SIG-M5 (cell line): ENCODE data around the gene HAGHL.
"Not testable (repeated sequence)": the region's sequence is repeated elsewhere in the genome, so short reads cannot be mapped to it uniquely, and the experiment has no call there.

ENCODE experiments used
- DNase-seq: peaks from one replicate; lab custom pipeline; 2025; lab: John Stamatoyannopoulos, UW

Gene HAGHL

DNA sequence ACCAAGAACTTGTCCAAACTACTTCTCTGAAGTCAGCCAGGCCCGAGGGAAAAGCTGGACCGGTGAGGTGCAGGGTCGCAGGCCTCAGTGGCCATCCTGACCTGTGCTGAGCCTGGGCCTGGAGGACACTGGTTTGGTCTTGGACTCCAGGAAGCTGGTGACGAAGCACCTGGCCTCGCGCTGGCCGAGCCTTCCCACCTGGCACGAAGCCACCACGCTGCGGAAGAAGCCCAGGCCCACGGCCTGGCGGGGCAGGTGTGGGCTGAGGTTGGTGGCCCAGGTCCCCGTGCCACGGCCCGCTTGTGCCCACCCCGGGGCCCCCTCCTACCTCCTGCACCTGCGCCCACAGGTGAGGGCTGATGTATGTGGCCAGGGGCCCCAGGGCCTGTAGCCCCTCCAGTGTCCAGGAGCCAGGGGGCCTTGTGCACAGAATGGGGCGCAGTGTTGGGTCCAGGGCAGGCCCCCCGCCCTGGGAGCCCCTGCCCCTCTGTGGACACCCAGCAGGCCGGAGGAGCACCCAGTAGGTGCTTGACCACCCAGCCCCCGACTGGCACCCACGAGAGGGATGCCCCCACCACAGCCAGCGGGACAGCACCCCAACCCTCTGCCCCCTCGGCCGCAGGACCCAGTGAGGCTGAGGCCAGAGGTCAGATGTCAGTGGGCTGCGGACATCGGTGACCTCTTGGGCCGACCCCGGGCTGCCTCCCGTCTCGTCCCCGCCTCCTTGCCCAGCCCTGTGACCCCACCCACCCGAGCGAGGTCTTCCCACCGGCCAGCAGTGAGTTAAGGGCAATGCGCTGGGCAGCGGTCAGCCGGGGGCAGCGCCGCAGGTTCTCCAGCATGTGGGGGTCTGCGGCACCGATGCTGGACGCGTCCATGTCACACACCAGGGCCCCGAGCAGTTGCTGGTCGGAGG, 47.4 kb downstream of the HAGHL start:
- DNase-seq = no peak

DNA sequence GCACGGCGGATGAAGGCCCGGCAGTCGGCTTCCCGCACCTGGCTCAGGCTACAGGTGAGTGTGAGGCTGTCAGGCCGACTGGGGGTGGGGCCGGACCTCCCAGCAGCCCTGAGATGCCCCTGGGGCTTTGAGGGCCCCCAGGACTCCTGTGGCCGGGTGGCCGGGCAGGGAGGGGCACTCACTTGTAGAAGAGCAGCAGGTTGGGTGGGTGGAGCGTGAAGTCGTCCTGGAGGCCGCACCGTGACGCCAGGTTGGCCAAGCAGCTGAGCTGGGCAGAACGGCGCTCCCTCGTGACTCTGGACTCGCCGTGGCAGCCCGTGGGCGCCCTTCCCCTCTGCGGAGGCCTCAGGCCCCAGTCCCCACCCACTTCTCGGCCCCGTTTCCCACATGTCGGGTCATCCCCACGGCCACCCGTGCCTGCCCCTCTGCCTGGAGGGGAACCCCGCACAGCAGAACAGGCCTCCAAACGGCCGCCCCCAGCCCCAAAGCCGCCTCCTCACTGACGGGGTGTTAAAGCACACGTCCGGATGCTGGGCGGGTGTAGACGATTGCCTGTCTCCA, 48.4 kb downstream of the HAGHL start:
- DNase-seq = no peak

DNA sequence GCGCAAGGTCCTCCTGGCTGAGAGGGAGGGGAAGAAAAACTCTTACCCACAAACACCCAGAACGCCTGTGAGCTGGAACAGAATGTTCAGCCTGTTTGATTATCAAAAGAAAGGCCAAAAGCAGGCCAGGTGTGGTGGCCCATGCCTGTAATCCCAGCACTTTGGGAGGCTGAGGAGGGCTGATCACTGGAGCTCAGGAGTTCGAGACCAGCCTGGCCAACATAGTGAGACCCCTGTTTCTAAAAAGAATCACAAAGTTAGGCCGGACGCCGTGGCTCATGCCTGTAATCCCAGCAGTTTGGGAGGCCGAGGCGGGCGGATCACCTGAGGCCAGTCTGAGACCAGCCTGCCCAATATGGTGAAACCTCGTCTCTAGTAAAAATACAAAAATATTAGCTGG, 49.4 kb downstream of the HAGHL start:
- DNase-seq = not testable (repeated sequence)

DNA sequence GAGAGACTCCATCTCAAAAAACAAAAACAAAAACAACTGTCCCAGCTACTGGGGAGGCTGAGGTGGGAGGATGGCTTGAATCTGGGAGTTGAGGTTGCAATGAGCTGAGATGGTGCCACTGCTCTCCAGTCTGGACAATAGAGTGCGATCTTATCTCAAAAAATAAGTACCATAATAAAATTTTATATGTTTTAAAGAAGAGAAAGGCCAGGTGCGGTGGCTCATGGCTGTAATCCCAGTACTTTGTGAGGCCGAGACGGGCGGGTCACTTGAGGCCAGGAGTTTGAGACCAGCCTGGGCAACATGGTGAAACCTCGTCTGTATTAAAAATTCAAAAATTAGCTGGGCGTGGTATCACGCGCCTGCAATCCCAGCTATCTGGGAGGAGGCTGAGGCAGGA, 49.9 kb downstream of the HAGHL start:
- no peak for DNase-seq

DNA sequence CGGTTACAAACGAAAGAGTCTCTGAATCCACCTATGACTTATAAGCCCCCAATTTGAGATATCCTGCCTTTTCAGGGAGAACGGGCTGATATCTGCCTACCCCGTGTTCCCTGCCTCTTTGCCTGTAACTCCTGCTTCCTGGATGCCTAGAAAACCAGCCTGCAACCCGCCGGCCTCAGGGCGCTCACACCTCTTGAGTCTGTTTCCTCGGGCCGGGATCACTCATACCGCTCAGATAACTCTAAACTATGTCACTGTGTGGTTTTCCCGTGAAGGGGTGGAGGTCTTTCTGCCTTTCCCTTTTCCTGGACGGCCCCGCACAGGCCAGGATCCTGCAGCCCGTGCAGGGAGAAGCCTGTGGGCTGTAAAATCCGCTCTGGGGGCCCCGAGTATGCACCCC, 50.9 kb downstream of the HAGHL start:
- DNase-seq = no peak

DNA sequence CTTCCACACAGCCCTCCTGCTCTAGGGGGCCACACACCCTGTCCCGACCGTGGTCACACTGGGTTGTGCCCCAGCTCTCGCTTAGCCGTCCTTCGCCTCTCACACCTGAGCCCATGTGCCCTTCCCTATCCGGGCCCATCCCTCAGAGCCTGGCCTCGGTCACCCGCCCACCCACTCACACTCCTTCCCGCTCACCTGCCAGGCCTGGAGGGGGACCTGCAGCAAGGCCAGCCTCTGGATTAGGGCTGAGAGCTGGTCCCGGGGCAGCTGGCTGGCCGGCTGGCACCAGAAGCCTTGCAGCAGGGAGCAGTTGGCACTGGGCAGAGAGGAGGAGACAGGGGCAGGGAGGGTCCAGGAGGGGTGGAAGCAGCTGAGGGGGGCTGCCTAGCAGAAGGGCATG, 51.5 kb downstream of the HAGHL start:
- no peak for DNase-seq

DNA sequence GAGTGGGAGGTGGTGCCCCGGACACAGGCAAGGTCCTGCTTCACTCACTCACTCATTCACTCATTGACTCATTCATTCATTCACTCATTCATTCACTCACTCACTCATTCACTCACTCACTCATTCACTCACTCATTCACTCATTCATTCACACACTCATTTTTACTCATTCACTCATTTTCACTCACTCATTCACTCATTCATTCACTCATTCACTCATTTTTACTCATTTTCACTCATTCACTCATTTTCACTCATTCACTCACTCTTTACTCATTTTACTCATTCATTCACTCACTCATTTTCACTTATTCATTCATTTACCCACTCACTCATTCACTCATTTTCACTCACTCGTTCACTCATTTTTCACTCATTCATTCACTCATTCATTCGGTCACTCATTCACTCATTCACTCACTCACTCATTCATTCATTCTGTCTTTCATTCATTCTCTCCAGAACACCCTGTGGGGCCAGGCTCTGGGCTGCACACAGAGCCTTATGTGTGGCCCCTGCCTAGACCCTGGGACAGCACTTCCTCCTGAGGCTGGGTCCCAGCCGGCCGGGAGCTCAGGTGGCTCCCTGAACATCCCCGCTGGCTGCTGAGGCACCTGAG, 52.1 kb downstream of the HAGHL start:
- DNase-seq = no peak
